HepG2 (cell line): ENCODE results near the gene ATAD3A. TPM values are rescaled to one million over a fixed set of nuclear protein-coding genes. Genes with fewer than 3 reads are reported as not detected.
"Not testable (repeated sequence)": the region's sequence is repeated elsewhere in the genome, so short reads cannot be mapped to it uniquely, and the experiment has no call there.

Source experiments
- ATAC-seq: fragments of 200-7000 bp; cut with Tn5 transposase; 3 replicates; pipeline ENCODE4 v1.9.1; 2020; ENCODE audit warnings: mild to moderate bottlenecking, moderate library complexity
- BruUV-seq: library from RNA; stranded (reverse); fragments of 400-500 nt; replicated peaks from 2 replicates; lab custom pipeline; 2021; lab: Mats Ljungman, UMichigan
- CTCF ChIA-PET: fragments of 300-600 bp; formaldehyde crosslinking; extraction: SDS; loops from one replicate; lab custom pipeline; 2021; ENCODE audit warnings: low total read pairs, inconsistent platforms, low intra/inter-chr PET ratio; lab: Yijun Ruan, JAX
- POLR2A ChIA-PET: fragments of 350-600 bp; sonication (Branson Sonifier 250); formaldehyde crosslinking; loops from one replicate; lab custom pipeline; 2020; ENCODE audit warnings: antibody characterized with exemption, inconsistent platforms; lab: Yijun Ruan, JAX
- DNase-seq: peaks from one replicate; pipeline ENCODE4 v3.0.0-alpha.2; 2015; ENCODE audit warnings: low spot score
- FAIRE-seq: peaks from 3 replicates; lab custom pipeline; 2011; peaks lifted over from hg19 to GRCh38; lab: Jason Lieb, UNC
- H2AFZ ChIP-seq: one replicate; pipeline ENCODE4 v1.6.1; 2011; ENCODE audit warnings: low read length, inconsistent platforms
- H3K27ac ChIP-seq: fragments of 300-600 bp; 3 replicates; pipeline ENCODE4 v1.8.0; 2011; ENCODE audit warnings: mixed run types, mild to moderate bottlenecking, mixed read lengths, low read length, inconsistent platforms; ENCODE audit not compliant: insufficient read depth; ENCODE audit errors: extremely low read length
- H3K27me3 ChIP-seq, 2 experiments: fragments of 200-600 bp in 1 of 2; 2 replicates in 1 of 2; 3 replicates in 1 of 2; pipeline versions ENCODE4 v1.6.0 to v1.8.0; 2011; ENCODE audit warnings: low read length in 2 of 2, mild to moderate bottlenecking in 2 of 2, moderate library complexity in 2 of 2, inconsistent platforms in 1 of 2; ENCODE audit not compliant: insufficient read depth in 2 of 2, control insufficient read depth in 1 of 2
- H3K36me3 ChIP-seq, 2 experiments: fragments of 200-600 bp in 1 of 2; replicated peaks in 1 of 2; 2 replicates in 1 of 2; 3 replicates in 1 of 2; pipeline versions ENCODE4 v1.5.1 to v1.8.0; 2011; ENCODE audit warnings: low read length in 2 of 2, inconsistent platforms in 1 of 2; ENCODE audit not compliant: insufficient read depth in 2 of 2, control insufficient read depth in 1 of 2
- H3K4me1 ChIP-seq: 2 replicates; pipeline ENCODE4 v1.5.1; 2012; ENCODE audit warnings: low read length, inconsistent platforms; ENCODE audit not compliant: insufficient read depth
- H3K4me2 ChIP-seq: 2 replicates; pipeline ENCODE4 v1.6.0; 2011; ENCODE audit warnings: low read depth, low read length, inconsistent platforms
- H3K4me3 ChIP-seq, 3 experiments: fragments of 200-600 bp in 1 of 3; sonication (generic), shearing (Covaris generic) in 1 of 3; replicated peaks in 1 of 3; 2 replicates each; pipeline ENCODE4 v1.5.1; 2011 to 2016; ENCODE audit warnings: low read length in 3 of 3, inconsistent platforms in 2 of 3, low read depth in 2 of 3, mild to moderate bottlenecking in 2 of 3, control low read depth in 1 of 3, mixed read lengths in 1 of 3; ENCODE audit not compliant: insufficient read depth in 1 of 3
- H3K79me2 ChIP-seq: one replicate; pipeline ENCODE4 v1.6.1; 2011; ENCODE audit warnings: low read length, inconsistent platforms; ENCODE audit not compliant: insufficient read depth
- H3K9ac ChIP-seq: 2 replicates; pipeline ENCODE4 v1.6.0; 2011; ENCODE audit warnings: mild to moderate bottlenecking, low read depth, low read length, inconsistent platforms; ENCODE audit not compliant: insufficient read depth
- H3K9me3 ChIP-seq: 2 replicates; pipeline ENCODE4 v1.5.1; 2012; ENCODE audit warnings: mild to moderate bottlenecking, low read length
- H4K20me1 ChIP-seq: 2 replicates; pipeline ENCODE4 v1.6.0; 2011; ENCODE audit warnings: inconsistent platforms, mild to moderate bottlenecking, low read length, moderate library complexity; ENCODE audit not compliant: insufficient read depth
- BHLHE40 ChIP-seq: IDR thresholded peaks from 2 replicates; pipeline ENCODE4 v1.6.1; 2011; ENCODE audit warnings: low read length, improper control_type of control experiment
- CREB1 ChIP-seq, 2 experiments: fragments of 450-650 bp in 1 of 2; IDR thresholded peaks; 2 replicates each; pipeline ENCODE4 v1.6.1; 2016 to 2017; ENCODE audit warnings: control low read depth in 1 of 2, mild to moderate bottlenecking in 1 of 2, missing compliant biosample characterization in 1 of 2, missing genetic modification characterization in 1 of 2
- E2F1 ChIP-seq: sonication (generic); formaldehyde crosslinking; IDR thresholded peaks from 2 replicates; pipeline ENCODE4 v1.5.0; 2020; ENCODE audit warnings: missing genetic modification reagents
- NFYC ChIP-seq: IDR thresholded peaks from 2 replicates; pipeline ENCODE4 v1.6.1; 2016; ENCODE audit warnings: missing genetic modification reagents, missing compliant biosample characterization
- RFXAP ChIP-seq: sonication (generic); formaldehyde crosslinking; IDR thresholded peaks from 2 replicates; pipeline ENCODE4 v1.4.0; 2020; ENCODE audit warnings: missing genetic modification reagents, borderline replicate concordance
- TARDBP ChIP-seq: sonication (generic); formaldehyde crosslinking; IDR thresholded peaks from 2 replicates; pipeline ENCODE4 v1.8.0; 2022; ENCODE audit warnings: mild to moderate bottlenecking, missing genetic modification reagents
- ZBTB33 ChIP-seq: sonication (generic); formaldehyde crosslinking; IDR thresholded peaks from 2 replicates; pipeline ENCODE4 v1.4.0; 2020; ENCODE audit warnings: missing genetic modification reagents
- ZBTB38 ChIP-seq: sonication (generic); formaldehyde crosslinking; IDR thresholded peaks from 2 replicates; pipeline ENCODE4 v1.5.1; 2020; ENCODE audit warnings: mild to moderate bottlenecking, missing genetic modification reagents
- ZNF230 ChIP-seq: sonication (generic); formaldehyde crosslinking; IDR thresholded peaks from 2 replicates; pipeline ENCODE4 v1.4.0; 2020; ENCODE audit warnings: mild to moderate bottlenecking, missing genetic modification reagents
- ZNF512 ChIP-seq: sonication (generic); formaldehyde crosslinking; IDR thresholded peaks from 2 replicates; pipeline ENCODE4 v1.4.0; 2020; ENCODE audit warnings: mild to moderate bottlenecking, missing genetic modification reagents
- ZNF543 ChIP-seq: sonication (generic); formaldehyde crosslinking; IDR thresholded peaks from 2 replicates; pipeline ENCODE4 v1.4.0; 2020; ENCODE audit warnings: mild to moderate bottlenecking, missing genetic modification reagents
- ZSCAN25 ChIP-seq: sonication (generic); formaldehyde crosslinking; IDR thresholded peaks from 2 replicates; pipeline ENCODE4 v1.8.0; 2022; ENCODE audit warnings: mild to moderate bottlenecking, missing genetic modification reagents
- WGBS: methylation state at CpG from one replicate; pipeline ENCODE4 v1.1.6; 2017; ENCODE audit warnings: low lambda C conversion rate; 5-methylcytosine and 5-hydroxymethylcytosine counted together
- in situ Hi-C: cut with HindIII; loops from 2 replicates; pipeline ENCODE4 v1.10.0; 2017; ENCODE audit warnings: low pct_unique_long_range_greater_than_20kb; ENCODE audit not compliant: extremely low pct_ligation_motif_present
- intact Hi-C: fragments of 100-400 bp; cut with micrococcal nuclease; formaldehyde crosslinking; loops from one replicate; pipeline ENCODE4 v1.10.0; 2022; ENCODE audit not compliant: unreplicated experiment
- polyA plus RNA-seq, 8 experiments: library from polyadenylated mRNA; depleted of rRNA in 3 of 8; stranded (reverse) in 7 of 8; unstranded in 1 of 8; fragments of >200 nt; fragmentation: Illumina TruSeq in 4 of 8; extraction: Trizol in 4 of 8; gene quantifications; 2 replicates each; pipeline versions ENCODE4 v1.2.1 to v1.2.3, GENCODE V29; 2011 to 2016; ENCODE audit warnings: low read depth in 4 of 8, missing spikeins in 1 of 8, mixed read lengths in 1 of 8; ENCODE audit not compliant: insufficient read depth in 1 of 8
- total RNA-seq, 5 experiments: library from RNA; depleted of rRNA; stranded (reverse); fragments of >200 nt; fragmentation: Illumina TruSeq; extraction: Trizol; gene quantifications; 2 replicates each; pipeline ENCODE4 v1.2.3, GENCODE V29; 2016; ENCODE audit warnings: low read depth in 1 of 5

ATAD3A gene
- total and polyA plus RNA-seq, 2 of the 13 experiments (the other 11 are each of a cell fraction or from before 2014, with no cell fraction given), result 10.6 to 49.0 TPM

GRCh38 chr1:1509465-1509850, 2.5 kb upstream of the ATAD3A start:
- H3K27ac ChIP-seq, intact Hi-C loops, DNase-seq, BruUV-seq, H3K36me3 ChIP-seq, H3K27me3 ChIP-seq, POLR2A ChIA-PET, H2AFZ ChIP-seq, in situ Hi-C loops, H4K20me1 ChIP-seq, ATAC-seq, CTCF ChIA-PET, H3K4me3 ChIP-seq, H3K79me2 ChIP-seq, H3K9ac ChIP-seq, H3K4me2 ChIP-seq, H3K9me3 ChIP-seq, FAIRE-seq: not testable (repeated sequence)
- TF ChIP-seq ZBTB38 (CRISPR knock-in tag), result peak; percentile 60; the same call in 1 of the 2 replicates
- peak; percentile 64 for TF ChIP-seq ZBTB33 (CRISPR knock-in tag)
- H3K4me1 ChIP-seq, result peaks cover 21% of the 10 kb centered on the region
- WGBS, result 58% methylated on average over 14 of the region's 21 CpGs

- no peak for FAIRE-seq
- TF ChIP-seq TARDBP (CRISPR knock-in tag) (0 out of 2 replicates have a peak, but pooled peaks have one; percentile 34), NFYC (CRISPR knock-in tag) (peak; percentile 51), RFXAP (CRISPR knock-in tag) (no peak), BHLHE40 (no peak), ZNF543 (CRISPR knock-in tag) (0 out of 2 replicates have a peak, but pooled peaks have one; percentile 39), E2F1 (0 out of 2 replicates have a peak, but pooled peaks have one; percentile 28), CREB1 (IDR thresholded peaks at IDR 0.05) (no peak), CREB1 (CRISPR knock-in tag; IDR thresholded peaks at IDR 0.05) (peak; percentile 56; the same call in 1 of the 2 replicates), ZSCAN25 (CRISPR knock-in tag) (no peak), ZNF230 (peak; percentile 37; the same call in 1 of the 2 replicates), ZNF512 (no peak)
These were observed 940 bp upstream of the ATAD3A start for GRCh38 chr1:1510912-1511532.

More at GRCh38 chr1:1510912-1511532, 940 bp upstream of the ATAD3A start:
- DNase-seq (peak; percentile 40), ATAC-seq (peak; percentile 6; the same call in 1 of the 3 replicates)
- BruUV-seq, result TSS peak; percentile 96
- H2AFZ ChIP-seq, result no peak overlapping the region
- intact Hi-C loops, result no loop called here
- no peaks in the 10 kb centered on the region for H4K20me1 ChIP-seq
- peak overlapping the region; percentile 99 for H3K4me2 ChIP-seq
- no peaks in the 10 kb centered on the region for H3K27me3 ChIP-seq
- 0 out of 5 replicates have a peak, but pooled peaks cover 0 to 5% of the 10 kb centered on the region in 2 experiments for H3K36me3 ChIP-seq
- no peaks in the 10 kb centered on the region for H3K9me3 ChIP-seq
- POLR2A ChIA-PET, result interaction anchor here (0.7 to 1.0 kb wide), 4 partner anchors 79 to 111 kb away, joined by 3 to 4 read pairs (median 3); partner anchors contain the start of genes ANKRD65 and MRPL20
- in situ Hi-C loops, result no loop called here
- H3K4me1 ChIP-seq, result peaks cover 18% of the 10 kb centered on the region
- H3K9ac ChIP-seq, result peak overlapping the region; percentile 88
- peaks cover 14% of the 10 kb centered on the region for H3K79me2 ChIP-seq
- CTCF ChIA-PET, result no interaction called here
- peak overlapping the region; percentile 90 for H3K27ac ChIP-seq
- peak overlapping the region; percentile 79 to 91 (median 79) for H3K4me3 ChIP-seq
- 36% methylated on average over 16 of the region's 17 CpGs for WGBS
